OCI-LY7 (cell line): Measurements from ENCODE around the gene RNF126. TPM values are rescaled to one million over a fixed set of nuclear protein-coding genes. Genes with fewer than 3 reads are reported as not detected.

Experiments used
- BruUV-seq: library from RNA; stranded (reverse); fragments of 400-500 nt; replicated peaks from 2 replicates; lab custom pipeline; 2021; lab: Mats Ljungman, UMichigan
- CTCF ChIA-PET: fragments of 300-600 bp; sonication (Branson Sonifier 250); formaldehyde crosslinking; loops from one replicate; lab custom pipeline; 2022; ENCODE audit warnings: antibody characterized with exemption; ENCODE audit not compliant: unreplicated experiment; lab: Charles Lee
- POLR2A ChIA-PET: fragments of 300-600 bp; sonication (Branson Sonifier 250); formaldehyde crosslinking; loops from one replicate; lab custom pipeline; 2022; ENCODE audit warnings: antibody characterized with exemption; lab: Charles Lee
- DNase-seq: peaks from one replicate; pipeline ENCODE4 v3.0.0-alpha.2; 2015; ENCODE audit warnings: low spot score
- H2AFZ ChIP-seq: fragments of 200-600 bp; sonication (generic), shearing (Covaris generic); 2 replicates; pipeline ENCODE4 v1.6.1; 2014; ENCODE audit warnings: mild to moderate bottlenecking, antibody characterized with exemption, low read length, moderate library complexity
- H3K27ac ChIP-seq: fragments of 200-600 bp; sonication (generic); 2 replicates; pipeline ENCODE4 v1.5.1; 2014; ENCODE audit warnings: mixed run types, low read depth, mild to moderate bottlenecking, moderate library complexity, low read length, inconsistent platforms; ENCODE audit not compliant: poor library complexity, severe bottlenecking
- H3K36me3 ChIP-seq: fragments of 200-600 bp; sonication (generic); 2 replicates; pipeline ENCODE4 v1.6.1; 2014; ENCODE audit warnings: mild to moderate bottlenecking, antibody characterized with exemption, low read length, moderate library complexity, mixed read lengths; ENCODE audit not compliant: insufficient read depth
- H3K4me1 ChIP-seq: fragments of 200-600 bp; sonication (generic); 2 replicates; pipeline ENCODE4 v1.5.1; 2014; ENCODE audit warnings: mild to moderate bottlenecking, low read length; ENCODE audit not compliant: insufficient read depth, poor library complexity, severe bottlenecking
- H3K4me2 ChIP-seq: fragments of 200-600 bp; sonication (generic); 2 replicates; pipeline ENCODE4 v1.6.1; 2014; ENCODE audit warnings: mild to moderate bottlenecking, low read length
- H3K4me3 ChIP-seq: fragments of 200-600 bp; sonication (generic); 2 replicates; pipeline ENCODE4 v1.5.1; 2014; ENCODE audit warnings: mild to moderate bottlenecking, low read depth, low read length; ENCODE audit not compliant: poor library complexity, severe bottlenecking
- H3K79me2 ChIP-seq: fragments of 200-600 bp; sonication (generic); 2 replicates; pipeline ENCODE4 v1.6.1; 2016; ENCODE audit warnings: low read depth, mild to moderate bottlenecking, low read length, moderate library complexity, mixed read lengths; ENCODE audit not compliant: insufficient read depth
- H3K9me2 ChIP-seq: fragments of 200-600 bp; sonication (generic); 2 replicates; pipeline ENCODE4 v1.6.1; 2016; ENCODE audit warnings: mild to moderate bottlenecking, low read length, mixed read lengths; ENCODE audit not compliant: insufficient read depth
- H3K9me3 ChIP-seq: fragments of 200-600 bp; sonication (generic); 2 replicates; pipeline ENCODE4 v1.6.1; 2014; ENCODE audit warnings: mild to moderate bottlenecking, mixed run types, low read length, mixed read lengths
- H4K20me1 ChIP-seq: fragments of 200-600 bp; sonication (generic); 2 replicates; pipeline ENCODE4 v1.6.1; 2014; ENCODE audit warnings: mild to moderate bottlenecking, antibody characterized with exemption, low read length, moderate library complexity, mixed read lengths; ENCODE audit not compliant: insufficient read depth
- CTCF ChIP-seq: fragments of 200-600 bp; sonication (generic); conservative IDR thresholded peaks from 2 replicates; pipeline ENCODE4 v1.5.1; 2014; ENCODE audit warnings: mild to moderate bottlenecking, antibody characterized with exemption, low read length, moderate library complexity, mixed read lengths
- EZH2phosphoT487 ChIP-seq: fragments of 200-600 bp; sonication (generic); IDR thresholded peaks from 2 replicates; pipeline ENCODE4 v1.6.1; 2018; ENCODE audit warnings: low read depth, borderline replicate concordance, mild to moderate bottlenecking, mixed run types, antibody characterized with exemption, low read length, moderate library complexity, mixed read lengths
- intact Hi-C: fragments of 100-400 bp; cut with micrococcal nuclease; formaldehyde crosslinking; loops from one replicate; pipeline ENCODE4 v1.10.0; 2022; ENCODE audit not compliant: unreplicated experiment
- total RNA-seq, 2 experiments: library from RNA; depleted of rRNA in 1 of 2; stranded (reverse); fragments of >200 nt in 1 of 2; shearing (Covaris generic) in 1 of 2; gene quantifications; 2 replicates each; pipeline ENCODE4 v1.2.3, GENCODE V29; 2014 to 2022

The RNF126 gene
- total RNA-seq, 2 experiments from 2014 or later = 98.6 to 104 TPM

- Histone ChIP-seq H3K9me2 (no peaks in the 10 kb centered on the region), H3K4me1 (peaks cover 10% of the 10 kb centered on the region), H3K36me3 (no peaks in the 10 kb centered on the region), H3K4me3 (peak overlapping the region; percentile 98), H2AFZ (no peak overlapping the region), H4K20me1 (no peaks in the 10 kb centered on the region; the same call in 1 of the 2 replicates), H3K27ac (no peak overlapping the region), H3K9me3 (no peaks in the 10 kb centered on the region), H3K4me2 (peak overlapping the region; percentile 85), H3K79me2 (no peaks in the 10 kb centered on the region)
- intact Hi-C loops = no loop called here
- TF ChIP-seq EZH2phosphoT487 = no peak
- no peak for TF ChIP-seq CTCF
- CTCF ChIA-PET = no interaction called here
- no TSS peak for BruUV-seq
- POLR2A ChIA-PET = interaction anchor here (0.8 kb wide), 1 partner anchor 8 kb away, joined by 3 read pairs; no protein-coding TSS in a partner anchor
- no peak for DNase-seq
These were observed 15.9 kb upstream of the RNF126 start for GRCh38 chr19:678791-679388.

- DNase-seq = peak; percentile 42
- H3K4me1 ChIP-seq = peaks cover 10% of the 10 kb centered on the region
- no peaks in the 10 kb centered on the region for H3K9me3 ChIP-seq
- H2AFZ ChIP-seq = no peak overlapping the region
- intact Hi-C loops = no loop called here
- CTCF ChIA-PET = no interaction called here
- no peaks in the 10 kb centered on the region for H3K79me2 ChIP-seq
- H3K36me3 ChIP-seq = no peaks in the 10 kb centered on the region
- H3K4me2 ChIP-seq = no peak overlapping the region
- no peaks in the 10 kb centered on the region; the same call in 1 of the 2 replicates for H4K20me1 ChIP-seq
- no peak overlapping the region for H3K27ac ChIP-seq
- BruUV-seq = TSS peak; percentile 83
- no peak overlapping the region for H3K4me3 ChIP-seq
- no peaks in the 10 kb centered on the region for H3K9me2 ChIP-seq
- no peak for TF ChIP-seq EZH2phosphoT487
- POLR2A ChIA-PET = interaction anchor here (0.6 kb wide), 1 partner anchor 52 kb away, joined by 3 read pairs; no protein-coding TSS in a partner anchor
These were observed 14.8 kb upstream of the RNF126 start for GRCh38 chr19:677601-678436.

- Histone ChIP-seq H3K27ac (no peak overlapping the region), H2AFZ (no peak overlapping the region), H3K9me3 (no peaks in the 10 kb centered on the region), H3K4me2 (no peak overlapping the region), H3K79me2 (no peaks in the 10 kb centered on the region), H3K4me3 (no peak overlapping the region), H3K36me3 (no peaks in the 10 kb centered on the region), H3K4me1 (peaks cover 10% of the 10 kb centered on the region), H3K9me2 (no peaks in the 10 kb centered on the region), H4K20me1 (no peaks in the 10 kb centered on the region; the same call in 1 of the 2 replicates)
- intact Hi-C loops = no loop called here
- ChIA-PET CTCF (no interaction called here), POLR2A (no interaction called here)
- TF ChIP-seq EZH2phosphoT487 (no peak), CTCF (no peak)
- BruUV-seq = no TSS peak
- DNase-seq = no peak
These were observed 14.2 kb upstream of the RNF126 start for GRCh38 chr19:677201-677600.
